ENCODE data around the gene RCE1.

RCE1 gene

DNA sequence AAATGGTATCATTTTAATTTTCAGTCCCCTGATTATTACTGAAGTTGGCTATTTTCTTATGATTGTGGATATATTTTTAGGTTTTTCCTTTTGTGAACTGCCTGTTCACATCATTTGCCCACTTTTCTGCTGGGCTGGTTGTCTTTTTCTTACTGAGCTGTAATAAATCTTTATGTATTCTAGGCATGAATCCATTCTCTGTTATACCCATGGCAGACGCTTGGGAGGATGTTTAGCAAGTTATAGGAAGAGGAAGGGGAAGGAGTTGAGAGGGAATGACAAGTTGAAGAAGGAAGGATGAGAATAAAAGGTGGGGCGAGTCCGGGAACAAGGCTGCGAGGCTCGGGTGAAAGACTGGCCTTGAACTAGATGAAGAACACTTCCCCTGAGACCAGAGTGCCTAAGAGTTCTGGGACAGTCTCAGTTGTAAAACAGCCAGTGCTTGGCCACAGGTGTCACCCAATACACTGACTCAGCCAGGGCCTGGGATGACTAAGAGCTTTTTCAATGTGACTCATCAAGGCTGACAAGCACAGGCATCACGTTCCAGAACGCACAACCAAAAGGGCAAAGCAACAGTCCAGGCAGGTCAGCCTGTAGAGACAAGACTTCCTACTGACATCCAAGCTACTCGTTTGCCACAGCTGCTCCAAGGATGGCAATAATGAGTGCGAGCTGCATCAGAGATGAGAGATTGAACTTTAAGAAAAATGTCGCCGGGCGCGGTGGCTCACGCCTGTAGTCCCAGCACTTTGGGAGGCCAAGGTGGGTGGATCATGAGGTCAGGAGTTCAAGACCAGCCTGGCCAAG, 48.8 kb downstream of the RCE1 start:
- no peak for DNase-seq

GRCh38 chr11:66892911-66893310, 49.7 kb downstream of the RCE1 start:
- DNase-seq = no peak

GRCh38 chr11:66894141-66894540, 50.9 kb downstream of the RCE1 start:
- no peak for DNase-seq
